Measurements from ENCODE around the gene DACT2.
"Not testable (repeated sequence)": the region's sequence is repeated elsewhere in the genome, so short reads cannot be mapped to it uniquely, and the experiment has no call there.

Gene DACT2

DNA sequence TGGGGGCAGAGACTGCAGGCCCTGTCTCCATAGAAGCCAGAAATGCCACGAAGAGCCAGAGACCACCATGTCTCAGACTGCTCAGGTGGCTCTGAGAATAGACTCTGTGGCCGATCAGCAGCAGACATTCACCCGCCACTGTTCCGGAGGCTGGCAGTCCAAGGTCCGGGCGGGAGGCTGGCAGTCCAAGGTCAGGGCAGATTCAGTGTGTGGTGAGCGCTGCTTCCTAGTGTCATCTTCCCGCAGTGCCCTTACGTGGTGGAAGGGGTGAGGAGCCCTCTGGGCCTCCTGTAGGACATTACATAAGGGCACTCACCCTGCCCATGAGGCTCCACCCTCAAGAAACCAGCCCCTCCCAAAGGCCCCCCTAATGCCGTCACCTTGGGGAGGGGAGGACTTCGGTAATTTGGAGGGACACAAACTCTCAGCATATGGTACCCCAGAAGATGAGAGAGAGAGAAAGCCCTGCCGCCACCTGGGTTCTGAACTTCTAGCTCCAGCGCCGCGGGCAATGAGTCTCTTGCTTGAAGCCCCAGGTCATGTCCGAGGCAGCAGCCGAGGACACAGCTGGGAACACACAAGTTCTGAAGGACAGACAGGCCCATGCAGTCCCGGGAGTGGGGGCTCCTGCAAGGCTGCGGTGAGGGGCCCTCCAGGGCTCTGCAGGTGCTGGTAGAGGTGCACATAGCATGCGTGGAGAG lies 36.4 kb downstream of the DACT2 start:
- DNase-seq (ENCODE audit: low read depth in 2 of 2) = no peak

DNA sequence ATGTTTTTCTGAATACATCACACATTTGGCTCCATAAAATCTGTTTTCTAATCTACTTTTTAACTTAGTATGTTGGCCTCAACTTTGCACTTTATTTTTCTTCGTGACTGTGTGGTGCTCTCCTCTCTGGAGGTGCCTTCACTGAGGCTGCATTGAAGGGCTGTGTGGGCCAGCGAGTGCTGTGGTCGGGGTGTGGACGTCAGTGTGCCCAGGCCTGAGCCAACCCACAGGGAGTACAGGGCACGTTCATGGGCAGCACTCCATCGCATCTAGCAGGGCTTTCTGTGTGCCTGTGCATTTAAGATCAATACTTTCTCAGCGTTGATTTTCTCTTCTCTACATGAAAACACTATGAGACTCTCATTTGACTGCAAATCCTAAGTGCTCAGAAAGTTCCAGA lies 37.8 kb downstream of the DACT2 start:
- no peak for DNase-seq (ENCODE audit: low read depth in 2 of 2)

GRCh38 chr6:168281314-168281713 lies 38.3 kb downstream of the DACT2 start:
- DNase-seq (ENCODE audit: low read depth in 2 of 2) = not testable (repeated sequence)

GRCh38 chr6:168280899-168281245 lies 38.7 kb downstream of the DACT2 start:
- no peak for DNase-seq (ENCODE audit: low read depth in 2 of 2)

DNA sequence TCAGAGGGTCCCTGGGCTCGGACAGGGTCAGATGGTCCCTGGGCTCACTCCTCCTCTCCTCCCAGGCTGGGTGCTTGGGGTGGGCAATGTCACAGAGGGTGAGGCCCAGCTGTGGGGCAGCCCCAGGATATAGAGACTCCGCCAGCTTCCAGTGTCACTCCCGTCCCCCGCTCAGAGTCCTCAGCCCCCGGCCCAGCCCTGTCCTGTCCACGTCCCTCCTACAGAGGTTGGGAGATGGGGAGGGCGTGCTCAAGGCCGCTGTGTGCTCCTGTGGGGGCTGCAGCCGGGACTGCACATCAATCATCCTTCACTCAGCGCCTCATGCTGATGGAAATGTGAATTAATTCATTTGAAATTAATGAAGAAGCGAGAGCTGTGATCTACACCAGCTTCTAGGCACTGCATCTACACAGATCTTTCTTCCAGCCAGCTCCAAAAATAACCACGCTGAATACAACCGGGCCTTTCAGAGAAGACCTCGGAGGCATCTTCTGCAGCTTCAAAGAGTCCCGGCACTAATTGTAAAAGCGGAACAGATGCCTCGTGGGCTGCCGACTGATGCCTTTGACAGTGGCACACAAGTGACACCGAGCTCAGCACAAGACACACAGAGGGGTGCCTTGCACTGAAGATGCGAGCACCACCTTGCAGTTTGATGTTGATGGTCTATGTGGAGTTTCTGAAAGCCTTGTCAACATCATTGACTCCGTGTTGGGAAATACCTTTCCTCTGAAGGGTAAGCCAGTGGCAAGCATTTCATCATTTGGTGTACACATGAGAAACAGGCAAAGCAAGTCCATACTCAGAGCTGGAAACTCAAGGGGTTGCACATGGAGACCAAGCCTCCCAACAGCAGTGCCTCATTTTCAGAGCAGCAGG lies 39.3 kb downstream of the DACT2 start:
- no peak for DNase-seq (ENCODE audit: low read depth in 2 of 2)

- no peak for DNase-seq (ENCODE audit: low read depth in 2 of 2)
Observed at GRCh38 chr6:168279403-168279935, 40.1 kb downstream of the DACT2 start.

DNA sequence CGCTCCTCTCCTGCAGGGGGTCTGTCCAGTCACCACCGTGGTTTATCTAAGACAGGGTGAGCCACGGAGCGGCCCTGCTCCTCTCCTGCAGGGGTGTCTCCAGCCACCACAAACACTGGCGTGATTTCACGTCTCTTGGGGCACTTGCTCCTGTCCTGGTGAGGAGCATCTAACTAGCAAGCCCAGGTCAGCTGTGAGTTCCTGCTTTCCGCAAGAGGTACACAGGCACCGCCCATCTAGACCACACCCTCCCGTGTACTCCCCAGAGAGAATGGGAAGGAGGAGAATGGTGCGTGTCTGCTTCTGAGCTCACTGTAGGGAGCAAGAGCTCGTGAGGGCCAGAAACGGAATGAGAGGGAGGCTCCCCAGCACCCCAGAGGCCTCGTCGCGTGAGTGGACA lies 40.7 kb downstream of the DACT2 start:
- no peak for DNase-seq (ENCODE audit: low read depth in 2 of 2)

DNA sequence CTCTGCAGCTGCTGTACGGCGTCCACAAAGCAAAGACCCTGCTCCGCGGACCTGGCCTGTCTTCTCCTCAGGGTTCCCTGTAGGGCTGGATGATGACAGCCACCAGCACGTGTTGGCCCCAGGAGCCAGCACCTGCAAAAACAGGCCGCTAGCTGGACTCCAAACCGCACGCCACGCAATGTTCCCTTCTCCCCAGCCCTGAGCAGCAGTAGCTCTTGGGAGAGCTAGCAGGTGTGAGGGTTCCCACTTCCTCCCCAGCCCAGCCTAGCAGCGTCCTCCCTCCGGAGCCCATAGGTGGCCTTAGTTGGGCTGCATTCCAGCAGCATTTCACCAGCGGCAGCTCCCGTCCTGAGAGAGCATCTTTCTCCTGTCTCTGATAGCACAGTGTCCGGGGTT lies 42.3 kb downstream of the DACT2 start:
- no peak for DNase-seq (ENCODE audit: low read depth in 2 of 2)

DNA sequence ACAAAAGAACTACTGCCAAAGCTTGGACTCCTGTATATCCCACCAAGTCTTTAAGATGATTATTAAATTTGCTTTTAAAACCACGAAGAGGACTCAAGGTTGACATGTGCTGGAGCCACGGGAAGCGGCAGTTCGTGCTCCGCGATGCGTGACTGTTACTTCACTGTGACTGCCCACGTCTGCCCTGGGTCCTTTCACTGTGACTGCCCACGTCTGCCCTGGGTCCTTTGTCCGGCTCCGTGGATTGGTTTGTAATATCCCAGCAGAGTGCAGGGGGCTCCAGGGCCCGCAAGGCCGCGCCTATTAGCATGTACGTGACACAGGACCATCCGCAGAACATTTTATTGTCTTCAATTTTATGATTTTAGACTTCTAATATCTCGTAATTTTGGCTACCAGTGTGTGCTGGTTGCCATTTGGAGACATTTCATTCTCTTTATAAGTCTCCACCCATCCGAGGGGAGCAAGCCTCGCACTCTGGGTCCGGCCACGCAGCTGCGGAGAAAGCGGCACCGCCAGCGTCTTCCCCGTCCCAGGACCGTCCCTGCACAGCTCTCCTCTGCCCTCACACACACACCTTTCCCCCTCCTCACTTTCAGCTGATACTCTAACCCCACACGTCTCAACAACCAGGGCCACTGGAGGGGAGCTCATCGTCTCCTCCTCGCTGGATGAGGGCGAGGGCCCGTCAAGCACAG lies 42.9 kb downstream of the DACT2 start:
- no peak for DNase-seq (ENCODE audit: low read depth in 2 of 2)

DNA sequence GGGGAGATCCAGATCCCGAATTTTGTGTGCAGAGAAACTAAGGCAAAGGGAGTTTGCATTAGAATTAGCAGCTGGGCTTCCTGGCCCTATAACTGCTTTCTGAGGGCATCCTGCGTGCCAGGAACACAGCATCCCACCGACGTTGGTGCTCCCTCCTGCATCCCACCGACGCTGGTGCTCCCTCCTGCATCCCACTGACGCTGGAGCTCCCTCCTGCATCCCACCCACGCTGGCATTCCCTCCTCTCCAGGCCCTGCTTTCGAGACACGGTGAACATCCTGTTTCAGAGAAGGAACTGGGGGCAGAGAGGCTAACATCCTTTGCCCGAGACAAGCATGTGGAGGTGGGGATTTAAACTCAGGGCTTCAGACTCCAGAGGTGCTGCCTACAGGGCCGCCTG lies 44.4 kb downstream of the DACT2 start:
- no peak for DNase-seq (ENCODE audit: low read depth in 2 of 2)

DNA sequence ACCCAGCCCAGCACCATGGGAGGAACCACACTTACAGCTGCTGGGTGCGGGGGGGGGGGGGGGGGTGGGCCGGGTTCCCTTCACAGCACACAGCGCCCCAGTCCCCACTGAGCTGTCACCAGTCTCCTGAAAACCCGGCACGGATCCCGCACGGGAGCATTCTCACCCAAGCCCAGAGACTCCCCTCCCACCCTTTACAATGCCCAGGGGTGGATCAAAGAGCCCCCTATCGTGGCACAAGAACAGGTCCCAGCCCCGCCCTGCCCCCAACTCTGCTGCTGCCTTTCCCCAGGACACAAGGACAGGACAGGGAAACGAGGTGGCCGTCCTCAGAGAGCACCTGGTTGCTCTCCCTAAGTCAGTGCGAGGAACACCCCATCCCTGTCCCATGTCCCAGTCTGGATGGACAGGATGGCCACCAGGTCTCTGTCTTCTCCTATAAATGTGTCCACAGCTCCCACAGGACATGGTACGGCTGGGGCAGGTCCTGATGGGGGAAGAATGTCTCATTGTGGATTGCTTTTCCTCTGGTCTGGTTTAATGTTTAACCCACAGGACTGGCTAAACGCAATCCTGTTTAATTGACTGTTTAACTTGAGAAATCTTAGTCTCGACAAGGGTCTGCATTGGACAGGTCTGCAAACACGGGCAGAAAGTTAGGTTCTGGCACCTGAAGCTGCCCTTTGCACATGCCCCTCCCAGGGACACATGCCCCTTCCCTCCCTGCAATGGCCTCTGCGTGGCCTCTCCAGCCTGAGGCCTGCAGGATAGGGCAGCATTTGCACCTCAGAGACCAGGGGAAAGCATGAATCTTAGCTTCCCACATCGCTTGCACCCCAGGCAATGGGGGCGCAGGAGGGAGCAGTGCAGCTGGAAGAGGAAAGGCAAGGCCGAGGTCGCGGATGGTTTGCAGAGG lies 45.3 kb downstream of the DACT2 start:
- DNase-seq (ENCODE audit: low read depth in 2 of 2) = no peak

DNA sequence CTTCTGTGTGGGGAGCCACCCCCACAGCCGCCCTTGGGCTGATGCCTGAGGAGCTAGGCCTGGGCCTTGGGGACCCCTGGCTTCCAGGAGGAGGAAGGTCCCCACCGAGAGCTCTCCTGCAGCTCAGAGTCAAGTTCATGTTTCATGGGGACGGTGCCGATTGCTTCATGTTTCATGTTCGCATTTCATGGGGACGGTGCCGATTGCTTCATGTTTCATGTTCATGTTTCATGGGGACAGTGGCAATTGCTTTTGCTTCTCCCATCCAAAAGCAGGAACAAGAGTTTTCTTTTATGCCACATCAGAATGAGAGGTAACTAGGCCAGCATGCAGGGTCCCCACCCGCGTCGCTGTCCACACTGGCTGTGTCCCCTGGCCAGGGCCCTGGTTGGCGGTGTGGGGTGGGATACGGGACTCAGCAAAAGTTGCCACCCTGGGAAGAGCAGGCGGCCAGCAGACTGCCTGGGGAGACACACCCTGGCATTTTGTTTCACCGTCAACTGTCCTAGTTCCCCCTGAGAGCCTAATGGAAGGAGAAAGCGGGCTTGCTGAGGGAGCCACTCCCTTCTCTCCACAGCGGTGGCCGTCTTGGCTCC lies 46.0 kb downstream of the DACT2 start:
- no peak for DNase-seq (ENCODE audit: low read depth in 2 of 2)

- no peak for DNase-seq (ENCODE audit: low read depth in 2 of 2)
Observed at GRCh38 chr6:168272415-168273325, 46.9 kb downstream of the DACT2 start.

DNA sequence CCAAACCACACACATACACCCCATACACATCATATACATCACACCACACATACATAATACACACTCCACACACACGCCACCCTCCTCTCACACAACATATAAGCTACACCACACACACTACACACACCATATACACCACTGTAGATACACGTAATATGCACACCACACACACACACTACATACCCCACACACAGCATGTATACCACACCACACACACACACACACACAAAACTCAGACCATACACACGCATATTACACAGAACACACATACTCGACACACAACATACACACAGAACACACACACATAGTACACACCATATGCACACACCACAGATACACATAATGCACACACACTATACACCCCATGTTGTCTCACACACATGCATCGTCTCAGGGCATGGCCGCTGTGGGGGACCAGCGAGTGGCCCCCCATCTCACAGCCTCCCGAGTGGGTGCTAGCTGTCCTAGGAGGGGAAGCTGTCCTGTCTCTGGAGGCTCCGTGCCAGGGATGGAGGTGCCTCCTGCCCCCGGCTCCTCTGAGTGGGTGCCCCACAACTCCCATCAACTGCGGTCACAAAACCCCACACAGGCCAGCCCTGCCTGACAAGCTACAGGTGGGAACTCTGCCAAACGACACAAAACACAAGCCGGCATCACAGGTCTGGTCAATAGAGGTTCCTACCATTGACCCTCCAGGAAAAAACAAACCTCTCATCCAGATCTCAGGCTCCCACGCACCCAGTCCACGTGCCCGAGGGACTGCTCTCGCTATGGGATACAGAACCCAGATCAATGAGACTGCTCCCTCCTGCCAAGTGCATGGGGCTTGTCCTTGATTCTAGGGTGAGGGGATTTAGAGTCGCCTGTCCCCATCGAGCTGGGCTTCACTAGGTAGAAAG lies 49.1 kb downstream of the DACT2 start:
- no peak for DNase-seq (ENCODE audit: low read depth in 2 of 2)

DNA sequence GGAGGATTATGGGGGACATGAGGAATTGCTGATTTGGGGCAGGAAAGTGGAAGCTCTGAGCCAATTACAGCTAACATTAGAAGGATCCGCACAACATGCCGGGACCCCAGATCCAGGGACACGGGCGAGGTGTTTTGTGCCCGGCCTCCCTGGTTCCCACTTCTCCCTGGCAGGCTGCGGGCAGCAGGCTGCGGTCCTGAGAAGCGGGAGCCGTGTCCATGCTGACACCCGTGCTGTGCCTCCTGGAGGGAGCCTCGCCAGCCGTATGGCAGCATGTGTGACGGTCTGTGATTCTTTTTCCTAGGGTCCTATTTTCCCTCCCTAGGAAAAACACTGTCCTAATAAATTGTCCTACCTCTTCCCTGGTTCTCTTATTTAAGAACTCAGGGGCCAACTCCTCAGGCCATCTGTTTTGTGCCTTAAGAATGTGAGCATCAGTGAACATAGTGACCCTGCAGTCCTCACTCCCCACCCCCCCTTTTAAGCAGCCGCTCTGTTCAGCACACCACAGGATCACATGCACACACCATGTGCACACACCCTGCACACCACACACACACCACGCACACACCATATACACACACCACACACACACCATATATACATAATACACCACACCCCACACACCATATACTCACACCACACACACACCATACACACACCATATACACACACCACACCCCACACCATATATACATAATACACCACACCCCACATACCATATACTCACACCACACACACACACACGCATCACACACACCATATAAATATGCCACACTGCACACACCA lies 49.9 kb downstream of the DACT2 start:
- DNase-seq (ENCODE audit: low read depth in 2 of 2) = no peak

DNA sequence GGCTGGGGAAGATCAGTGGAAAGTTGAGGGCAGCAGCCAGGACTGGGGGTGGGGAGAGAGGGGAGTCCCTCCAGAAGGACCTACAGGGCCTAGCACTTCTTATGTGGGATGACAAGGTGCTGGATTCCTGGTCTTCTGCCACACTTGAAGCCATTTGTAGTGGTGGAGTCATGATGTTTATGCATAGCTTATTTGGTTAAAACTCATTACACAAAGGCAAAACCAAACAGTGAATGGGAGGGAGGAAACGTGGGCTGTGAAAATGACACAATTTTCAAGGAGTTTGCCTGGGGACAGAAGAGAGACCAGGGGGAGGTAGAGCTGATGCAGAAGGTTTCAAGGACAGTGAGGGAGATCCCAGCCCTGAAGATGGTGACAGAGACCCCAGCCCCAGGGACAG lies 50.8 kb downstream of the DACT2 start:
- DNase-seq (ENCODE audit: low read depth in 2 of 2) = no peak

DNA sequence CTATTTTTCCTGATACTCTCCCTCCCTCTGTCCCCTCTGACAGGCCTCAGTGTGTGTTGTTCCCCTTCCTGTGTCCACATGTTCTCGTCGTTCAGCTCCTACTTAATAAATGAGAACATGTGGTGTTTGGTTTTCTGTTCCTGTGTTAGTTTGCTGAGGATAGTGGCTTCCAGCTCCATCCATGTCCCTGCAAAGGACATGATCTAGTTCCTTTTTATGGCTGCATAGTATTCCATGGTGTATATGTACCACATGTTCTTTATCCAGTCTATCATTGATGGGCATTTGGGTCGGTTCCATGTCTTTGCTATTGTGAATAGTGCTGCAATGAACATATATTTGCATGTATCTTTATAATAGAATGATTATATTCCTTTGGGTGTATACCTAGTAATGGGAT lies 51.8 kb downstream of the DACT2 start:
- not testable (repeated sequence) for DNase-seq (ENCODE audit: low read depth in 2 of 2)
